ENCODE data around the gene TMEM217.

TMEM217 gene

DNA sequence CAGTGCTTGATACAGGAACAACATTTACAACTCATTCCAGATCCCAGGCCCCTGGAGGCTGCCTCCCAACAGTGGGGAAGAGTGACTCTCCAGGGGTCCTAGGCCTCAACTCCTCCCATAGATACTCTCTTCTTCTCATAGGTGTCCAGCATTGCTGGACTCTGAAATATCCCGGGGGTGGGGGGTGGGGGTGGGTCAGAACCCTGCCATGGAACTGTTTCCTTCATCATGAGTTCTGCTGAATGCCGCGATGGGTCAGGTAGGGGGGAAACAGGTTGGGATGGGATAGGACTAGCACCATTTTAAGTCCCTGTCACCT lies 83.8 kb downstream of the TMEM217 start:
- TF ChIP-seq POLR2AphosphoS5 (IDR thresholded peaks at IDR 0.05; ENCODE audit: low read depth, low read length): no peak
- TF ChIP-seq FOXP2 (optimal IDR thresholded peaks at IDR 0.05; ENCODE audit: borderline replicate concordance, extremely low read depth, extremely low read length, insufficient read depth): no peak
- no peak for TF ChIP-seq SIN3A (IDR thresholded peaks at IDR 0.05; ENCODE audit: borderline replicate concordance, insufficient read depth, low read length)
- no peak for TF ChIP-seq TAF1 (IDR thresholded peaks at IDR 0.05; ENCODE audit: borderline replicate concordance, insufficient read depth, low read length)
- TF ChIP-seq, protein P1, sequence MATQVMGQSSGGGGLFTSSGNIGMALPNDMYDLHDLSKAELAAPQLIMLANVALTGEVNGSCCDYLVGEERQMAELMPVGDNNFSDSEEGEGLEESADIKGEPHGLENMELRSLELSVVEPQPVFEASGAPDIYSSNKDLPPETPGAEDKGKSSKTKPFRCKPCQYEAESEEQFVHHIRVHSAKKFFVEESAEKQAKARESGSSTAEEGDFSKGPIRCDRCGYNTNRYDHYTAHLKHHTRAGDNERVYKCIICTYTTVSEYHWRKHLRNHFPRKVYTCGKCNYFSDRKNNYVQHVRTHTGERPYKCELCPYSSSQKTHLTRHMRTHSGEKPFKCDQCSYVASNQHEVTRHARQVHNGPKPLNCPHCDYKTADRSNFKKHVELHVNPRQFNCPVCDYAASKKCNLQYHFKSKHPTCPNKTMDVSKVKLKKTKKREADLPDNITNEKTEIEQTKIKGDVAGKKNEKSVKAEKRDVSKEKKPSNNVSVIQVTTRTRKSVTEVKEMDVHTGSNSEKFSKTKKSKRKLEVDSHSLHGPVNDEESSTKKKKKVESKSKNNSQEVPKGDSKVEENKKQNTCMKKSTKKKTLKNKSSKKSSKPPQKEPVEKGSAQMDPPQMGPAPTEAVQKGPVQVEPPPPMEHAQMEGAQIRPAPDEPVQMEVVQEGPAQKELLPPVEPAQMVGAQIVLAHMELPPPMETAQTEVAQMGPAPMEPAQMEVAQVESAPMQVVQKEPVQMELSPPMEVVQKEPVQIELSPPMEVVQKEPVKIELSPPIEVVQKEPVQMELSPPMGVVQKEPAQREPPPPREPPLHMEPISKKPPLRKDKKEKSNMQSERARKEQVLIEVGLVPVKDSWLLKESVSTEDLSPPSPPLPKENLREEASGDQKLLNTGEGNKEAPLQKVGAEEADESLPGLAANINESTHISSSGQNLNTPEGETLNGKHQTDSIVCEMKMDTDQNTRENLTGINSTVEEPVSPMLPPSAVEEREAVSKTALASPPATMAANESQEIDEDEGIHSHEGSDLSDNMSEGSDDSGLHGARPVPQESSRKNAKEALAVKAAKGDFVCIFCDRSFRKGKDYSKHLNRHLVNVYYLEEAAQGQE (IDR thresholded peaks at IDR 0.05; ENCODE audit: insufficient read depth in 1 of 2, low read depth in 2 of 2, low read length in 2 of 2): no peak

DNA sequence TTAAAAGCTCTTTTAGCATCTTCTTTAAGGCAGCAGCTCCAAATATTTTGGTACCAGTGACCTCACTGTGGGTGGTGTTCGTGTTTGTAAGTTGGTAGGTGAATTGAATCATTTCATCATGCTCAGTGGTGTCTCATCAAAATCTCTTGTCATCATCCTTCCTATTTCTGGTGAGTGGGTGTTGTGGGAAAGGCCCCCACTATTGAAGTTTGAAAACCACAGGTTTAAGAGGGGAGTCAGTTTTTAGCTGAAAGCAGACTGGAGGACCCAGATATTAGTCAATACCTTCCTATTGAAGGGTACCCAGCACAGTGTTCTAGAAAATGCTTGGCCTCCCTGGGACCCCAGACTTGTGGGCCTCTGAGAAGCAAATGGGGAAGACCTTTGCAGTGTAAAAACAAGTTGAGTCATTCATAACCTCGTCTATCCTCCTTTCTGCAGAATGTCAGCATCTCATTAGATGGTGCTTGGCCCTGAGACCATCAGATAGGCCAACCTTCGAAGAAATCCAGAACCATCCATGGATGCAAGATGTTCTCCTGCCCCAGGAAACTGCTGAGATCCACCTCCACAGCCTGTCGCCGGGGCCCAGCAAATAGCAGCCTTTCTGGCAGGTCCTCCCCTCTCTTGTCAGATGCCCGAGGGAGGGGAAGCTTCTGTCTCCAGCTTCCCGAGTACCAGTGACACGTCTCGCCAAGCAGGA lies 84.3 kb downstream of the TMEM217 start:
- no peak for TF ChIP-seq SIN3A (IDR thresholded peaks at IDR 0.05; ENCODE audit: borderline replicate concordance, insufficient read depth, low read length)

DNA sequence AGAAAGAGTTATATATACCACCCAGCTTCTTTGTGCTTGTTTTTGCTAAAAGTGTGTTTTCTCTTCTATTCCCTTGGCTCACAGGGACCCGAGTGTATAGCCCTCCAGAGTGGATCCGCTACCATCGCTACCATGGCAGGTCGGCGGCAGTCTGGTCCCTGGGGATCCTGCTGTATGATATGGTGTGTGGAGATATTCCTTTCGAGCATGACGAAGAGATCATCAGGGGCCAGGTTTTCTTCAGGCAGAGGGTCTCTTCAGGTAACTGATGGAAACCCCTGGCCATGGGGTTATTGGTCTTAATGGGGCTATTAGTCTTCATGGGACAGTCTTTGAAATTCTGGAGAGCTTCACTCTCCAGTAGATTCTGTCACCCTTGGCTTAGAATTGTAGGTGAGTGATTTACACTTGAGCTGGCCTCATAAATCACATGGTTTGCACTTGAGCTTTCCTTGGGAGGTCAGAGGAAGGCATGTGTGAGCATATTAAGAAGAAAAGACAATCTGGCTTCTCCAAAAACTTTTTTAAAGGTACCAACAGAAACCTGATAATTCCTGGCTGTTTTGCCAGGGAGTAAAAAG lies 84.9 kb downstream of the TMEM217 start:
- TF ChIP-seq, protein P1 (IDR thresholded peaks at IDR 0.05; ENCODE audit: insufficient read depth in 1 of 2, low read depth in 2 of 2, low read length in 2 of 2): no peak
- TF ChIP-seq POLR2AphosphoS5 (IDR thresholded peaks at IDR 0.05; ENCODE audit: low read depth, low read length) (no peak), SIN3A (IDR thresholded peaks at IDR 0.05; ENCODE audit: borderline replicate concordance, insufficient read depth, low read length) (no peak), FOXP2 (optimal IDR thresholded peaks at IDR 0.05; ENCODE audit: borderline replicate concordance, extremely low read depth, extremely low read length, insufficient read depth) (no peak), TAF1 (IDR thresholded peaks at IDR 0.05; ENCODE audit: borderline replicate concordance, insufficient read depth, low read length) (no peak)

DNA sequence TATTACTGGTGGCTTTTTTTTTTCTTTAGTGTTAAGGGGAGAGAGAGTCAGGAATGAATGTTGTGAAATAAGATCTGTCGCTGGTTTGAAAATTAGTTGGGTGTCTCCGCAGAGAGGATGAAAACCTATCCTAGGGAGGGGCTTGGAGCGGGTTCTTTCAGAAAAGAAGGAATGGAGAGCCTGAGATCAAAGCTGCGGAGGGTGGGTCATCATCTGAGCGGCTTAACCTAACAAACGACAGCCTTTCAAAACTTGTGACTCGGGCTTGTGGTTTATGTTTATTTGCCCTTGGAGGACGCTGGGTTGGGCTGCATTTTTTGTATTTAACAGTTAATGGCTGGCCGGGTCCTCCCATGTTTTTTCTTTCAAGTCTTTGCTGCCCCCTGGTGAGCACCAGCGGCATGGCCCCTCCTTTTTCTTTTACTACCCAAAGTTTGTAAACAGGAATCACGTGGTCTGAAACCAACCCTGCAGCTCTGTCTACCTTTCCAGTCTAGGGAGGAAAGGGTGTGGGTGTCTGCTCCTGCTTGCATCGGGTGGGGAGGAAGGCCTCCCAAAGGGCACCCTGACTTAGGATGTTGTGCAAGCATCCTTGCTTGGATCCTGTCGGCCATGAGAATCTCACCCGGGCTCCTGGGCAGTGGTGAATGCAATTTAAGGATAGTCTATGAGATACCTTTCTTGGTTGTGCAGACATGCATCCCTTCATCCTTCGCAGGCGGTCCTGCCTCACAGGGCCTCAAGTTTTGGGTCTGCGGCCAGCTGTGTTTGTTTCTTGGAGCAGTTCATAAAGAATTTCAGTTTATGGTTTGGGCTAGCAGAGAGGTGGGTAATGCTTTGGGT lies 85.8 kb downstream of the TMEM217 start:
- TF ChIP-seq TAF1 (IDR thresholded peaks at IDR 0.05; ENCODE audit: borderline replicate concordance, insufficient read depth, low read length) (no peak; the same call in 1 of the 2 replicates), POLR2AphosphoS5 (IDR thresholded peaks at IDR 0.05; ENCODE audit: low read depth, low read length) (no peak), FOXP2 (optimal IDR thresholded peaks at IDR 0.05; ENCODE audit: borderline replicate concordance, extremely low read depth, extremely low read length, insufficient read depth) (peak; percentile 33), SIN3A (IDR thresholded peaks at IDR 0.05; ENCODE audit: borderline replicate concordance, insufficient read depth, low read length) (peak; percentile 99)
- TF ChIP-seq, protein P1 (IDR thresholded peaks at IDR 0.05; ENCODE audit: insufficient read depth in 1 of 2, low read depth in 2 of 2, low read length in 2 of 2): no peak

DNA sequence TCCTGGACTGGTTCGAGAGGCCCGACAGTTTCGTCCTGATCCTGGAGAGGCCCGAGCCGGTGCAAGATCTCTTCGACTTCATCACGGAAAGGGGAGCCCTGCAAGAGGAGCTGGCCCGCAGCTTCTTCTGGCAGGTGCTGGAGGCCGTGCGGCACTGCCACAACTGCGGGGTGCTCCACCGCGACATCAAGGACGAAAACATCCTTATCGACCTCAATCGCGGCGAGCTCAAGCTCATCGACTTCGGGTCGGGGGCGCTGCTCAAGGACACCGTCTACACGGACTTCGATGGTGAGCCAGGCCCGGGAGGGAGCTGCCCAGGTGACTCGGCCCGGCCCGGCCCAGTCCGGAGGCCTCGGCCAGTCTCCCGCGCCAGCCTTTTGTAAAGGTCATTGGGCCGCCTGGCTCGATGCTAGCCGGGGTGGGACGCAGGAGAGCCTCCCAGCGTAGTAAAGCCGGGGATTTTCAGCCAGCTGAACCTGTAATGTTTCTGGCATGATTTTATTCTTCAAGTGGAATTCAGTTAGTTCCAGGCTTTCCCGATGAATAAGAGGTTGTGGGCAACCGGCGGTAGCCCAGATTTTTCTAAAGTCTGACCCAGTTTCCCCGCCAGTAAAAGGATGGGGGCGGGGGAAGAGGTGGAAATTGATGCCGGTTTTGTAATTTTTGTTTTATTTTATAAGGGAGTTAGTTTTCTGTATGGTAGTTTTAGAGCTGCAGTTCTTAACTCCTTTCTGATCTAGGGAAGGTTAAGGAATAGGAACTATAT lies 86.6 kb downstream of the TMEM217 start:
- no peak for TF ChIP-seq SIN3A (IDR thresholded peaks at IDR 0.05; ENCODE audit: borderline replicate concordance, insufficient read depth, low read length)
- TF ChIP-seq POLR2AphosphoS5 (IDR thresholded peaks at IDR 0.05; ENCODE audit: low read depth, low read length): no peak
- TF ChIP-seq FOXP2 (optimal IDR thresholded peaks at IDR 0.05; ENCODE audit: borderline replicate concordance, extremely low read depth, extremely low read length, insufficient read depth): no peak
- TF ChIP-seq, protein P1 (IDR thresholded peaks at IDR 0.05; ENCODE audit: insufficient read depth in 1 of 2, low read depth in 2 of 2, low read length in 2 of 2): no peak
